ENCODE data around the gene ACSM4.

The ACSM4 gene

GRCh38 chr12:7374423-7375144, 70.7 kb downstream of the ACSM4 start:
- DNase-seq (ENCODE audit: low read depth in 2 of 2) = peak in 1 of 2 donors; percentile 34
- no peak overlapping the region for H3K4me3 ChIP-seq (replicated peaks in 1 of 2; ENCODE audit: low read depth in 2 of 2, low read length in 2 of 2)
- TF ChIP-seq CTCF (IDR thresholded peaks at IDR 0.05; ENCODE audit: low read depth, low read length) = peak; percentile 48

DNA sequence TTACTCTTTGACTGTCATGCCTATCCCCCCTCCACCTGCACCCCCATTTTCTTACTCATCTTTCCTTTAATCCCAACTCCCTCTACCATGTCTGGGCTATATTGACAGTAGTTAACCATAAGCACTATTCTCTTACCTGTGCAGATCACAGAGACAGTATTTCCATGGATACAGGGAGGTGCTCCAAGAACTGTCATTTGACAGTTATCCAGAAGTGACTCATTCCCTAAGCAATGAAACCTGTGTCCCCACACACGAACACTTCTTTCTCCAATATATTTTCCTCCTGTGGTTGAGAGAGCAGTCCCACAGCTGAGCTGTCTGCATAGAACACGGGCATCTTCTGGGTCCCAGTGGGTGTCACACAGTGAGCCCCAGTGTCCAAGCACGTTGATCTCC, 71.3 kb downstream of the ACSM4 start:
- no peak for DNase-seq (ENCODE audit: low read depth in 2 of 2)
- no peak for TF ChIP-seq CTCF (IDR thresholded peaks at IDR 0.05; ENCODE audit: low read depth, low read length)
- H3K4me3 ChIP-seq (replicated peaks in 1 of 2; ENCODE audit: low read depth in 2 of 2, low read length in 2 of 2) = no peak overlapping the region

DNA sequence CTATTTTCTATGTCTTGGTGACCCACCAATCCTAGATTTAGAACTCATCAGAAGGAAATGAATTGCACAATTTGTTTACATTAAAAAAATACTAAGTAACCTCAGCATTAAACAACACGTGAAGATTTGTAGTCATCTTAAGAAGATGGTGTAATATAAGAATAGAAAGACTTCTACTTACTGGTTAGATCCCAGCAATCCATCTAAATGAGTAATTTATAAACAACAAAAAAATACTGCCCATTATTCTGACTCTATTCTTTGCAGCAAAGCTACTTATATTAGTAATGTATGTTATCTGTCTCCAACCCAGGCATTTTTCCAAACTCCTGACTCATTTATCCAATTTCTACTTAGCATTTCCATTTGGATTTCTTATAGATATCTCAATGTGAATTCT, 72.3 kb downstream of the ACSM4 start:
- TF ChIP-seq CTCF (IDR thresholded peaks at IDR 0.05; ENCODE audit: low read depth, low read length) = no peak
- DNase-seq (ENCODE audit: low read depth in 2 of 2) = peak in 1 of 2 donors; percentile 35
- no peak overlapping the region for H3K4me3 ChIP-seq (replicated peaks in 1 of 2; ENCODE audit: low read depth in 2 of 2, low read length in 2 of 2)
